BE2C (cell line): ENCODE results near the gene PITPNC1.

Experiments used
- DNase-seq: peaks from one replicate; pipeline ENCODE4 v3.0.0-alpha.2; 2020
- H3K27me3 ChIP-seq: fragments of 250-450 bp; sonication (Bioruptor Pico); 2 replicates; pipeline ENCODE4 v1.5.1; 2020; ENCODE audit warnings: mild to moderate bottlenecking
- H3K36me3 ChIP-seq: fragments of 250-450 bp; sonication (Bioruptor Pico); 2 replicates; pipeline ENCODE4 v1.5.1; 2020; ENCODE audit warnings: mild to moderate bottlenecking
- H3K4me1 ChIP-seq: fragments of 250-450 bp; sonication (Bioruptor Pico); 2 replicates; pipeline ENCODE4 v1.5.1; 2020
- H3K4me3 ChIP-seq: 2 replicates; pipeline ENCODE4 v1.5.1; 2011; ENCODE audit warnings: low read depth, low read length
- H3K9me3 ChIP-seq: fragments of 250-450 bp; sonication (Bioruptor Pico); 2 replicates; pipeline ENCODE4 v1.5.1; 2020
- CTCF ChIP-seq: IDR thresholded peaks from 2 replicates; pipeline ENCODE4 v1.5.1; 2012; ENCODE audit warnings: mild to moderate bottlenecking, low read depth, low read length

Gene PITPNC1

GRCh38 chr17:67656494-67657203 lies 279.6 kb downstream of the PITPNC1 start:
- H3K4me3 ChIP-seq: no peak overlapping the region
- TF ChIP-seq CTCF: no peak
- no peak for DNase-seq
- H3K27me3 ChIP-seq: no peaks in the 10 kb centered on the region
- no peaks in the 10 kb centered on the region for H3K36me3 ChIP-seq
- H3K9me3 ChIP-seq: no peaks in the 10 kb centered on the region
- H3K4me1 ChIP-seq: peaks cover 4% of the 10 kb centered on the region; the same call in 1 of the 2 replicates

- no peak for TF ChIP-seq CTCF
- Histone ChIP-seq H3K9me3 (no peaks in the 10 kb centered on the region), H3K4me3 (no peak overlapping the region), H3K4me1 (peaks cover 4% of the 10 kb centered on the region; the same call in 1 of the 2 replicates), H3K36me3 (no peaks in the 10 kb centered on the region), H3K27me3 (no peaks in the 10 kb centered on the region)
- no peak for DNase-seq
Measured at GRCh38 chr17:67657596-67657995, 280.5 kb downstream of the PITPNC1 start.

GRCh38 chr17:67658265-67658664 lies 281.2 kb downstream of the PITPNC1 start:
- Histone ChIP-seq H3K9me3 (no peaks in the 10 kb centered on the region), H3K36me3 (no peaks in the 10 kb centered on the region), H3K4me3 (no peak overlapping the region), H3K4me1 (peaks cover 4% of the 10 kb centered on the region; the same call in 1 of the 2 replicates), H3K27me3 (no peaks in the 10 kb centered on the region)
- no peak for DNase-seq
- TF ChIP-seq CTCF: no peak

- no peaks in the 10 kb centered on the region for H3K9me3 ChIP-seq
- H3K4me3 ChIP-seq: no peak overlapping the region
- no peaks in the 10 kb centered on the region for H3K27me3 ChIP-seq
- no peaks in the 10 kb centered on the region for H3K36me3 ChIP-seq
- no peak for TF ChIP-seq CTCF
- H3K4me1 ChIP-seq: peaks cover 4% of the 10 kb centered on the region; the same call in 1 of the 2 replicates
- no peak for DNase-seq
Measured at GRCh38 chr17:67659028-67659427, 281.9 kb downstream of the PITPNC1 start.

GRCh38 chr17:67662712-67663111 lies 285.6 kb downstream of the PITPNC1 start:
- Histone ChIP-seq H3K36me3 (no peaks in the 10 kb centered on the region), H3K27me3 (no peaks in the 10 kb centered on the region), H3K4me1 (no peaks in the 10 kb centered on the region), H3K9me3 (no peaks in the 10 kb centered on the region), H3K4me3 (no peak overlapping the region)
- DNase-seq: no peak
- TF ChIP-seq CTCF: no peak

- H3K4me1 ChIP-seq: no peaks in the 10 kb centered on the region
- no peak for TF ChIP-seq CTCF
- no peaks in the 10 kb centered on the region for H3K27me3 ChIP-seq
- no peaks in the 10 kb centered on the region for H3K9me3 ChIP-seq
- DNase-seq: no peak
- H3K4me3 ChIP-seq: no peak overlapping the region
- H3K36me3 ChIP-seq: no peaks in the 10 kb centered on the region
Measured at GRCh38 chr17:67663457-67663856, 286.4 kb downstream of the PITPNC1 start.
